ENCODE results near the gene HSPB9. TPM values are rescaled to one million over a fixed set of nuclear protein-coding genes. Genes with fewer than 3 reads are reported as not detected.

The HSPB9 gene
- total RNA-seq, 1 experiment from 2014 or later: not detected

DNA sequence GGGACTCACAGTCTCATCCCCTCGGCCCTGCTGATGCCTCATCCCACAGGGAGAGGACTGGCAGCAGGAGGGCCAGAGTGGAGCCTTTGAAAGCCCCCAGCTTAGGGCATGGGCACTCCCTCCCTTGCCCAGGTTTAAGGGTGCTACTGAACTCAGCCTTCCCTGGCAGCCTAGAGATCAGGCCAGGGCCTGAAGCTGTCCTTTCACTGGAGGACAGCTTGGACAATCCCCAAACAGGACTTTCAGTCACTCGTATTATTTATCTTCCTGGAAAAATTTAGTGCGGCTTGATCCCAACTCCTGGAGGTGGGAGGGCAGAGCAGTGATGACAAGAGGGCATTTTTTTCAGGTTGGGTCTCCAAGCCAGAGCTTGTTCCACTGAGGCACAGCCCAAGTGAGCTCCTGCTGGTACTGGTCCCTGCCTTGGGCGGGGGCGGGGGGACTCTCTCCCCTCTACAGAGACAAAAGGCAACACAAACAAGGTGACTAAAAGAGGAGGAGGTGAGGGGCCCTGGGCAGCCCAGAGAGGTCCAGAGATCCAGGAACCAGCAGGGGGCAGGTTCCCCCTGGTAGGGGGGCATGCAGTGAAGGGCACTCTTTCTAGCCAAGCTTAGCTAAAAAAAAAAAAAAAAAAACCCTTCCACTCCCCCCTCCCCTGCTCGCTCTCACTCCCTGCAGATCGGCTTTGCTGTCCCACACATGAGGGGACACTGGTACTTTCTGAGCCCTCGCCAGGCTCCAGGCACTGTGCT lies 26.1 kb upstream of the HSPB9 start:
- Histone ChIP-seq H3K4me3 (replicated peaks in 1 of 2; ENCODE audit: low read depth in 1 of 2, low read length in 2 of 2) (no peak overlapping the region), H3K9ac (ENCODE audit: low read length) (no peak overlapping the region), H3K27me3 (ENCODE audit: insufficient read depth, low read length) (no peaks in the 10 kb centered on the region), H3K4me2 (ENCODE audit: low read length) (no peak overlapping the region), H3K9me3 (ENCODE audit: control insufficient read depth in 1 of 2, insufficient read depth in 1 of 2, low read depth in 1 of 2, low read length in 2 of 2) (no peaks in the 10 kb centered on the region), H2AFZ (ENCODE audit: low read depth, low read length, poor library complexity, severe bottlenecking) (no peak overlapping the region), H3K27ac (ENCODE audit: low read depth, low read length) (no peak overlapping the region), H3K9me2 (ENCODE audit: insufficient read depth) (no peaks in the 10 kb centered on the region), H3K36me3 (ENCODE audit: control insufficient read depth in 1 of 2, insufficient read depth in 2 of 2, low read length in 2 of 2) (no peaks in the 10 kb centered on the region), H3K4me1 (ENCODE audit: control insufficient read depth in 1 of 2, insufficient read depth in 2 of 2, low read length in 2 of 2) (peaks cover 0 to 3% of the 10 kb centered on the region in 2 experiments; a peak in 2 of 4 replicates), H3K79me2 (ENCODE audit: insufficient read depth, low read length) (no peaks in the 10 kb centered on the region), H4K20me1 (ENCODE audit: insufficient read depth) (no peaks in the 10 kb centered on the region)
- DNase-seq (ENCODE audit: low read depth, low spot score) (no peak), ATAC-seq (no peak)
- no TSS peak for BruUV-seq (replicated peaks)
- no peak for TF ChIP-seq POLR2AphosphoS5 (IDR thresholded peaks at IDR 0.05; ENCODE audit: low read depth, low read length)
- TF ChIP-seq YY1 (IDR thresholded peaks at IDR 0.05; ENCODE audit: extremely low read depth, insufficient replicate concordance, low read depth, low read length): no peak
- no peak for TF ChIP-seq EGR1 (IDR thresholded peaks at IDR 0.05; ENCODE audit: low read depth)
- no peak for TF ChIP-seq CBX3 (IDR thresholded peaks at IDR 0.05; ENCODE audit: low read depth)
- no peak for TF ChIP-seq CTCF (IDR thresholded peaks at IDR 0.05 in 2 of 3, conservative IDR thresholded peaks at IDR 0.05 in 1 of 3; ENCODE audit: borderline replicate concordance in 1 of 3, insufficient read depth in 1 of 3, low read depth in 2 of 3, low read length in 2 of 3)
- TF ChIP-seq CEBPB (IDR thresholded peaks at IDR 0.05; ENCODE audit: low read depth): no peak
- TF ChIP-seq, protein P1, sequence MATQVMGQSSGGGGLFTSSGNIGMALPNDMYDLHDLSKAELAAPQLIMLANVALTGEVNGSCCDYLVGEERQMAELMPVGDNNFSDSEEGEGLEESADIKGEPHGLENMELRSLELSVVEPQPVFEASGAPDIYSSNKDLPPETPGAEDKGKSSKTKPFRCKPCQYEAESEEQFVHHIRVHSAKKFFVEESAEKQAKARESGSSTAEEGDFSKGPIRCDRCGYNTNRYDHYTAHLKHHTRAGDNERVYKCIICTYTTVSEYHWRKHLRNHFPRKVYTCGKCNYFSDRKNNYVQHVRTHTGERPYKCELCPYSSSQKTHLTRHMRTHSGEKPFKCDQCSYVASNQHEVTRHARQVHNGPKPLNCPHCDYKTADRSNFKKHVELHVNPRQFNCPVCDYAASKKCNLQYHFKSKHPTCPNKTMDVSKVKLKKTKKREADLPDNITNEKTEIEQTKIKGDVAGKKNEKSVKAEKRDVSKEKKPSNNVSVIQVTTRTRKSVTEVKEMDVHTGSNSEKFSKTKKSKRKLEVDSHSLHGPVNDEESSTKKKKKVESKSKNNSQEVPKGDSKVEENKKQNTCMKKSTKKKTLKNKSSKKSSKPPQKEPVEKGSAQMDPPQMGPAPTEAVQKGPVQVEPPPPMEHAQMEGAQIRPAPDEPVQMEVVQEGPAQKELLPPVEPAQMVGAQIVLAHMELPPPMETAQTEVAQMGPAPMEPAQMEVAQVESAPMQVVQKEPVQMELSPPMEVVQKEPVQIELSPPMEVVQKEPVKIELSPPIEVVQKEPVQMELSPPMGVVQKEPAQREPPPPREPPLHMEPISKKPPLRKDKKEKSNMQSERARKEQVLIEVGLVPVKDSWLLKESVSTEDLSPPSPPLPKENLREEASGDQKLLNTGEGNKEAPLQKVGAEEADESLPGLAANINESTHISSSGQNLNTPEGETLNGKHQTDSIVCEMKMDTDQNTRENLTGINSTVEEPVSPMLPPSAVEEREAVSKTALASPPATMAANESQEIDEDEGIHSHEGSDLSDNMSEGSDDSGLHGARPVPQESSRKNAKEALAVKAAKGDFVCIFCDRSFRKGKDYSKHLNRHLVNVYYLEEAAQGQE (IDR thresholded peaks at IDR 0.05; ENCODE audit: low read depth): no peak
- no peak for TF ChIP-seq MAX (IDR thresholded peaks at IDR 0.05)
- RAD21 ChIA-PET (ENCODE audit: low non-redundant PET in 1 of 2, low total read pairs in 2 of 2, uncharacterized antibody in 2 of 2, unreplicated experiment in 2 of 2): no interaction called here
- CTCF ChIA-PET: interaction anchor here (1.0 kb wide), 1 partner anchor 28 kb away, joined by 3 read pairs; no protein-coding TSS in a partner anchor
- intact Hi-C loops (cut with micrococcal nuclease): no loop called here
- POLR2A ChIA-PET: no interaction called here
